H1 (cell line): ENCODE measurements around the gene MOB3B. TPM values are rescaled to one million over a fixed set of nuclear protein-coding genes. Genes with fewer than 3 reads are reported as not detected.

Source experiments
- CTCF ChIA-PET: fragments of 300-600 bp; sonication (Branson Sonifier 250); formaldehyde crosslinking; loops from one replicate; lab custom pipeline; 2021; ENCODE audit not compliant: partially characterized antibody; lab: Charles Lee
- POLR2A ChIA-PET: fragments of 300-600 bp; sonication (Branson Sonifier 250); formaldehyde crosslinking; loops from one replicate; lab custom pipeline; 2021; ENCODE audit warnings: inconsistent platforms; ENCODE audit not compliant: partially characterized antibody; lab: Charles Lee
- DNase-seq, 2 experiments: peaks; one replicate each; pipeline versions ENCODE4 v3.0.0 to v3.0.0-alpha.2; 2010 to 2022; ENCODE audit warnings: low spot score in 2 of 2, low read depth in 1 of 2, mixed read lengths in 1 of 2
- FAIRE-seq: peaks from 2 replicates; lab custom pipeline; 2011; peaks lifted over from hg19 to GRCh38; lab: Jason Lieb, UNC
- H2AFZ ChIP-seq: 2 replicates; pipeline ENCODE4 v1.8.1; 2012; ENCODE audit warnings: low read length, inconsistent platforms
- H2AK5ac ChIP-seq: 2 replicates; pipeline ENCODE4 v1.6.1; 2013; ENCODE audit warnings: low read depth, low read length
- H2BK120ac ChIP-seq: replicated peaks from 2 replicates; pipeline ENCODE3; 2013; ENCODE audit warnings: low read depth, low read length, inconsistent platforms
- H2BK12ac ChIP-seq: 2 replicates; pipeline ENCODE4 v1.6.1; 2013; ENCODE audit warnings: low read depth, low read length
- H2BK15ac ChIP-seq: 2 replicates; pipeline ENCODE4 v1.6.1; 2013; ENCODE audit warnings: low read length
- H2BK20ac ChIP-seq: 2 replicates; pipeline ENCODE4 v1.6.1; 2013; ENCODE audit warnings: low read length
- H2BK5ac ChIP-seq: 2 replicates; pipeline ENCODE4 v1.6.1; 2013; ENCODE audit warnings: low read depth, low read length
- H3K14ac ChIP-seq: 2 replicates; pipeline ENCODE4 v1.6.1; 2013; ENCODE audit warnings: inconsistent platforms; ENCODE audit not compliant: insufficient read length
- H3K18ac ChIP-seq: 2 replicates; pipeline ENCODE4 v1.6.1; 2013; ENCODE audit warnings: low read length; ENCODE audit errors: extremely low read depth
- H3K23ac ChIP-seq: 2 replicates; pipeline ENCODE4 v1.6.1; 2013; ENCODE audit warnings: inconsistent platforms; ENCODE audit not compliant: insufficient read length
- H3K23me2 ChIP-seq: 2 replicates; pipeline ENCODE4 v1.6.1; 2013; ENCODE audit warnings: low read depth, low read length
- H3K27ac ChIP-seq: 2 replicates; pipeline ENCODE4 v1.6.1; 2011; ENCODE audit warnings: low read depth, low read length, inconsistent platforms
- H3K27me3 ChIP-seq, 4 experiments: replicated peaks in 1 of 4; 1 replicate in 1 of 4; 2 replicates in 3 of 4; pipeline versions ENCODE4 v1.6.1 to v1.8.1; 2011 to 2013; ENCODE audit warnings: low read length in 3 of 4, mild to moderate bottlenecking in 3 of 4, inconsistent platforms in 2 of 4, mixed read lengths in 2 of 4, moderate library complexity in 1 of 4; ENCODE audit not compliant: control insufficient read depth in 3 of 4, insufficient read depth in 3 of 4; ENCODE audit errors: extremely low read depth in 1 of 4
- H3K36me3 ChIP-seq, 4 experiments: 2 replicates each; pipeline versions ENCODE4 v1.6.1 to v1.8.1; 2011 to 2013; ENCODE audit warnings: mild to moderate bottlenecking in 4 of 4, low read length in 3 of 4, moderate library complexity in 2 of 4, control low read depth in 1 of 4, inconsistent platforms in 1 of 4; ENCODE audit not compliant: insufficient read depth in 4 of 4, control insufficient read depth in 2 of 4
- H3K4ac ChIP-seq: replicated peaks from 2 replicates; pipeline ENCODE3; 2013; ENCODE audit warnings: low read length, low read depth, mixed read lengths, inconsistent platforms; ENCODE audit not compliant: insufficient read length
- H3K4me1 ChIP-seq, 4 experiments: replicated peaks in 1 of 4; 1 replicate in 1 of 4; 2 replicates in 3 of 4; pipeline versions ENCODE4 v1.6.1 to v1.8.1; 2011 to 2013; ENCODE audit warnings: low read length in 3 of 4, inconsistent platforms in 2 of 4, mixed read lengths in 1 of 4; ENCODE audit not compliant: insufficient read depth in 4 of 4, control insufficient read depth in 3 of 4
- H3K4me2 ChIP-seq, 2 experiments: 2 replicates each; pipeline versions ENCODE4 v1.6.1 to v1.8.1; 2011 to 2013; ENCODE audit warnings: low read depth in 2 of 2, low read length in 2 of 2, control low read depth in 1 of 2, inconsistent platforms in 1 of 2, mild to moderate bottlenecking in 1 of 2; ENCODE audit not compliant: insufficient read depth in 1 of 2
- H3K4me3 ChIP-seq, 4 experiments: fragments of 200-600, 300-600 bp in 1 of 4; sonication (generic), shearing (Covaris generic), sonication (Bioruptor Twin) in 1 of 4; 2 replicates each; pipeline versions ENCODE4 v1.5.1 to v1.8.1; 2011 to 2016; ENCODE audit warnings: low read length in 4 of 4, low read depth in 3 of 4, control low read depth in 2 of 4, inconsistent platforms in 2 of 4, mild to moderate bottlenecking in 2 of 4, mixed read lengths in 1 of 4, moderate library complexity in 1 of 4; ENCODE audit not compliant: insufficient read depth in 2 of 4; ENCODE audit errors: extremely low read depth in 1 of 4
- H3K56ac ChIP-seq: replicated peaks from 2 replicates; pipeline ENCODE3; 2013; ENCODE audit warnings: low read depth, mild to moderate bottlenecking, mixed read lengths, low read length, inconsistent platforms; ENCODE audit not compliant: insufficient read length
- H3K79me1 ChIP-seq: 2 replicates; pipeline ENCODE4 v1.6.1; 2013; ENCODE audit warnings: low read depth, low read length, control low read depth
- H3K79me2 ChIP-seq, 2 experiments: 2 replicates each; pipeline versions ENCODE4 v1.6.1 to v1.8.1; 2012 to 2013; ENCODE audit warnings: low read length in 2 of 2, mild to moderate bottlenecking in 2 of 2, inconsistent platforms in 1 of 2; ENCODE audit not compliant: insufficient read depth in 2 of 2, control insufficient read depth in 1 of 2
- H3K9ac ChIP-seq, 4 experiments: replicated peaks in 1 of 4; 1 replicate in 1 of 4; 2 replicates in 3 of 4; pipeline versions ENCODE4 v1.6.1 to v1.8.1; 2011 to 2013; ENCODE audit warnings: low read depth in 3 of 4, low read length in 3 of 4, control low read depth in 2 of 4, mild to moderate bottlenecking in 2 of 4, moderate library complexity in 2 of 4, inconsistent platforms in 1 of 4; ENCODE audit errors: extremely low read depth in 1 of 4
- H3K9me3 ChIP-seq, 2 experiments: 2 replicates each; pipeline versions ENCODE4 v1.6.1 to v1.8.1; 2012 to 2013; ENCODE audit warnings: mild to moderate bottlenecking in 2 of 2, moderate library complexity in 2 of 2, control low read depth in 1 of 2, inconsistent platforms in 1 of 2, low read depth in 1 of 2, low read length in 1 of 2, mixed read lengths in 1 of 2; ENCODE audit not compliant: insufficient read depth in 2 of 2
- H4K20me1 ChIP-seq, 2 experiments: replicated peaks in 1 of 2; 2 replicates each; pipeline versions ENCODE3 to v1.8.1; 2011 to 2013; ENCODE audit warnings: inconsistent platforms in 2 of 2, low read length in 2 of 2, mild to moderate bottlenecking in 1 of 2; ENCODE audit not compliant: insufficient read depth in 2 of 2, control insufficient read depth in 1 of 2
- H4K5ac ChIP-seq: 2 replicates; pipeline ENCODE4 v1.6.1; 2013; ENCODE audit warnings: low read length, low read depth, mixed read lengths, inconsistent platforms; ENCODE audit not compliant: insufficient read length
- H4K8ac ChIP-seq: 2 replicates; pipeline ENCODE4 v1.8.0; 2013; ENCODE audit warnings: mild to moderate bottlenecking, moderate library complexity, low read length, inconsistent platforms; ENCODE audit not compliant: insufficient read depth; ENCODE audit errors: extremely low read depth
- H4K91ac ChIP-seq: replicated peaks from 2 replicates; pipeline ENCODE3; 2013; ENCODE audit warnings: low read length, mixed read lengths, inconsistent platforms; ENCODE audit not compliant: insufficient read length
- CTBP2 ChIP-seq: IDR thresholded peaks from 2 replicates; pipeline ENCODE4 v1.7.0; 2011; ENCODE audit warnings: borderline replicate concordance, mild to moderate bottlenecking, moderate library complexity, mixed read lengths, low read length; ENCODE audit not compliant: insufficient read depth, insufficient read length
- JUND ChIP-seq: IDR thresholded peaks from 2 replicates; pipeline ENCODE4 v1.6.1; 2011; ENCODE audit warnings: mild to moderate bottlenecking, improper control_type of control experiment, low read length
- PHF8 ChIP-seq: fragments of 200-600 bp; sonication (generic); conservative IDR thresholded peaks from 2 replicates; pipeline ENCODE4 v1.7.1; 2012; ENCODE audit warnings: low read depth, mild to moderate bottlenecking, inconsistent platforms, low read length, moderate library complexity
- POLR2AphosphoS5 ChIP-seq: IDR thresholded peaks from 2 replicates; pipeline ENCODE4 v1.6.1; 2011; ENCODE audit warnings: low read depth, low read length
- RBBP5 ChIP-seq: IDR thresholded peaks from 2 replicates; pipeline ENCODE4 v1.7.1; 2012; ENCODE audit warnings: low read depth, mild to moderate bottlenecking, inconsistent platforms, low read length, moderate library complexity, borderline replicate concordance
- RXRA ChIP-seq: IDR thresholded peaks from 2 replicates; pipeline ENCODE4 v1.6.1; 2011; ENCODE audit warnings: low read depth, mild to moderate bottlenecking, low read length, moderate library complexity; ENCODE audit not compliant: insufficient read depth
- SIN3A ChIP-seq, 2 experiments: IDR thresholded peaks in 1 of 2; conservative IDR thresholded peaks in 1 of 2; 2 replicates each; pipeline ENCODE4 v1.6.1; 2011 to 2012; ENCODE audit warnings: low read length in 2 of 2, improper control_type of control experiment in 1 of 2, low read depth in 1 of 2, mild to moderate bottlenecking in 1 of 2
- SP1 ChIP-seq: IDR thresholded peaks from 2 replicates; pipeline ENCODE4 v1.6.1; 2011; ENCODE audit warnings: low read depth, low read length
- SRF ChIP-seq: IDR thresholded peaks from 2 replicates; pipeline ENCODE4 v1.6.1; 2011; ENCODE audit warnings: mild to moderate bottlenecking, low read depth, low read length, moderate library complexity
- TCF12 ChIP-seq: IDR thresholded peaks from 2 replicates; pipeline ENCODE4 v1.6.1; 2011; ENCODE audit warnings: low read depth, mild to moderate bottlenecking, low read length
- TEAD4 ChIP-seq: IDR thresholded peaks from 2 replicates; pipeline ENCODE4 v1.6.1; 2012; ENCODE audit warnings: low read depth, low read length, inconsistent platforms, mixed read lengths
- USF2 ChIP-seq: IDR thresholded peaks from 2 replicates; pipeline ENCODE4 v1.6.1; 2011; ENCODE audit warnings: low read length, improper control_type of control experiment
- WGBS, 2 experiments: shearing (Covaris generic) in 1 of 2; methylation state at CpG; one replicate each; pipeline versions ENCODE4 v1.1.6 to v1.1.7; 2013 to 2015; ENCODE audit warnings: low lambda C conversion rate in 2 of 2, mixed read lengths in 2 of 2, inconsistent platforms in 1 of 2, low coverage in 1 of 2, missing lambda C conversion rate in 1 of 2; ENCODE audit not compliant: insufficient replicate concordance in 2 of 2, insufficient coverage in 1 of 2, insufficient read length in 1 of 2; ENCODE audit errors: extremely low coverage in 1 of 2, missing lambda C conversion rate in 1 of 2; 5-methylcytosine and 5-hydroxymethylcytosine counted together
- polyA plus RNA-seq, 7 experiments: library from polyadenylated mRNA; depleted of rRNA in 3 of 7; stranded (reverse) in 5 of 7; unstranded in 2 of 7; fragments of >200 nt in 5 of 7; fragments of 200-250 nt in 2 of 7; gene quantifications; 1 replicate in 5 of 7; 2 replicates in 1 of 7; 4 replicates in 1 of 7; pipeline versions ENCODE4 v1.2.1 to v1.2.3, GENCODE V29; 2011 to 2013; ENCODE audit warnings: missing spikeins in 2 of 7, mixed read lengths in 2 of 7
- total RNA-seq: library from RNA; stranded (reverse); fragmentation: NEBNext Ultra II Directional; extraction: Animal tissue kit (Norgen Biotek cat#: 25700); gene quantifications from 2 replicates; pipeline ENCODE4 v1.2.1, GENCODE V29; 2021

The MOB3B gene
- total and polyA plus RNA-seq, 2 of the 8 experiments (the other 6 are each of a cell fraction or from before 2014, with no cell fraction given): 12.7 to 16.1 TPM

- Histone ChIP-seq H2AFZ (no peak overlapping the region), H2AK5ac (no peak overlapping the region), H3K27me3 (no peaks in the 10 kb centered on the region), H3K27ac (peak overlapping the region; percentile 22; the same call in 1 of the 2 replicates), H3K9me3 (no peaks in the 10 kb centered on the region), H4K20me1 (no peaks in the 10 kb centered on the region), H2BK5ac (no peak overlapping the region), H3K14ac (no peak overlapping the region), H3K79me2 (peaks cover 0 to 3% of the 10 kb centered on the region in 2 experiments; a peak in 1 of 4 replicates), H3K56ac (no peak overlapping the region), H3K4me1 (peaks cover 11 to 27% (median 18%) of the 10 kb centered on the region in 4 experiments; a peak in 6 of 7 replicates), H2BK120ac (no peak overlapping the region), H3K36me3 (no peaks in the 10 kb centered on the region), H3K4ac (no peak overlapping the region), H4K5ac (no peak overlapping the region), H3K4me2 (peak overlapping the region; percentile 27 to 43; a peak in 3 of 4 replicates), H2BK20ac (no peak overlapping the region), H3K23me2 (no peaks in the 10 kb centered on the region), H4K8ac (no peak overlapping the region), H2BK12ac (no peak overlapping the region; the same call in 1 of the 2 replicates), H4K91ac (no peak overlapping the region), H3K4me3 (no peak overlapping the region; a peak in 1 of 8 replicates), H3K23ac (no peak overlapping the region), H3K9ac (no peak overlapping the region), H3K79me1 (peaks cover 2% of the 10 kb centered on the region; the same call in 1 of the 2 replicates), H2BK15ac (no peak overlapping the region), H3K18ac (no peak overlapping the region)
- POLR2A ChIA-PET: no interaction called here
- FAIRE-seq (peak; percentile 28), DNase-seq (no peak)
- WGBS, 2 experiments: 81% methylated on average over 1 of the region's 1 CpG; no CpG with 5 or more reads in 1 of the 2 experiments
- CTCF ChIA-PET: interaction anchor here (0.6 to 5.2 kb wide), 6 partner anchors 9 to 667 kb away, joined by 3 to 32 read pairs (median 12); partner anchors contain the start of gene MOB3B
- TF ChIP-seq TCF12: 0 out of 2 replicates have a peak, but pooled peaks have one; percentile 70
- TF ChIP-seq RBBP5: peak; percentile 45; the same call in 1 of the 2 replicates
- no peak for TF ChIP-seq POLR2AphosphoS5
- TF ChIP-seq SRF: no peak
- TF ChIP-seq SP1: peak; percentile 66; the same call in 1 of the 2 replicates
- TF ChIP-seq USF2: peak; percentile 34; the same call in 1 of the 2 replicates
- no peak for TF ChIP-seq PHF8
- TF ChIP-seq SIN3A (conservative IDR thresholded peaks at IDR 0.05 in 1 of 2, IDR thresholded peaks at IDR 0.05 in 1 of 2; ENCODE audit: low read depth in 1 of 2, low read length in 2 of 2): no peak
- no peak for TF ChIP-seq CTBP2
- TF ChIP-seq RXRA: no peak
- TF ChIP-seq TEAD4: peak; percentile 36; the same call in 1 of the 2 replicates
- no peak for TF ChIP-seq JUND
Measured at GRCh38 chr9:27487927-27488326, 41.7 kb downstream of the MOB3B start.
